Kidney epithelial cell (primary cell): ENCODE data around the gene GFI1. TPM values are rescaled to one million over a fixed set of nuclear protein-coding genes. Genes with fewer than 3 reads are reported as not detected.
"Not testable (repeated sequence)": the region's sequence is repeated elsewhere in the genome, so short reads cannot be mapped to it uniquely, and the experiment has no call there.

Experiments
- DNase-seq: peaks from one replicate; pipeline ENCODE4 v3.0.0-alpha.2; 2010; ENCODE audit warnings: low read depth
- H3K27me3 ChIP-seq: 2 replicates; pipeline ENCODE4 v1.6.0; 2011; ENCODE audit warnings: low read length; ENCODE audit not compliant: control insufficient read depth, insufficient read depth
- H3K36me3 ChIP-seq: 2 replicates; pipeline ENCODE4 v1.5.1; 2011; ENCODE audit warnings: low read length; ENCODE audit not compliant: control insufficient read depth, insufficient read depth
- H3K4me3 ChIP-seq: 2 replicates; pipeline ENCODE4 v1.5.1; 2011; ENCODE audit warnings: low read depth, mild to moderate bottlenecking, control low read depth, low read length
- total RNA-seq: library from RNA; depleted of rRNA; stranded (reverse); fragments of >200 nt; gene quantifications from 2 replicates; pipeline ENCODE4 v1.2.3, GENCODE V29; 2015
- TF ChIP-seq, protein P1 (sequence below): IDR thresholded peaks from 2 replicates; pipeline ENCODE4 v1.5.1; 2011; ENCODE audit warnings: mild to moderate bottlenecking, moderate library complexity, low read length, control low read depth, inconsistent platforms; ENCODE audit not compliant: insufficient read depth, poor library complexity, severe bottlenecking

GFI1 gene
- 0.21 and 1.3 TPM in 2 replicates for total RNA-seq

DNA sequence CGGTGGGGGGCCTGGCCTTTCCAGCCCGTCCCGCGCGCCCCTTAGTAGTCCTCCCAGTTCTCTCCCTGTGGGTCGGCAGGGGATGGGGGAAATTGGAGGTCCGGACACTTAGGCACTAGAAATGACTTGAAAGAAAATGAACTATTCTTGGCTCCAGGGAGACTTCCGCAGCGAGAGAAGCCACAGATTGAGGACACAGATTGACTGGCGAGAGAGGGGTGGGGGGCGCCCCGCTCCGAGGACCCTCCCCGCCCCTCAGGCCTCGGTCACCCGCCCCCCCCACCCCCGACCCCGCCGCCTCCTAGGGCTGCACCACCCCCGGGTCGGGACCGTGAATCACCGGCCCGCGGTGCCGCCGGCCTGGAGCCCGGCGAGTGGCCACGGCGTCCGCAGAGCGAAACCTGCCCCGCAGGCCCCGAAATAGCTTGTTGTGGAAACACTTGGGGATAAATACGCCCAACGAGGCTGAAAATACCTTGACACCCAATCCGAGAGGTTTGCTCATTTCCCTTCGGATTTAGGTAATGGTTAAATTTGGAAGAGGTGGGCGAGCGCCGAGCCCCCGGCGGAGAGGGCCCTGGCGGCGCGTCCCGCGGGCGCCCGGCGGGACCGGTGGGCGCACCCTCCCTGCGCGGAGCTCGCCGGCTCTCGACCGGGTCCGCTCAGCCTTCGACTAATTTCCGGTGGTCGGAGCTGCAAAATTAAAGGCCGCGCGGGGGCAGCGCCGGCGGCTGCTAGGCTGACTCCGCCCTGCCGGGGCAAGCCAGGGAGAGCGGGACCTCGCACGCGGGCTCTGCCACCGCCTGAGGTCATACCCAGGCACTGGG is at the start of gene GFI1:
GFI1 (minus strand) TSS at position 675 of the 827 bp plus-strand sequence. CDS start 3,438 bp downstream, outside the sequence.
- TF ChIP-seq, protein P1, sequence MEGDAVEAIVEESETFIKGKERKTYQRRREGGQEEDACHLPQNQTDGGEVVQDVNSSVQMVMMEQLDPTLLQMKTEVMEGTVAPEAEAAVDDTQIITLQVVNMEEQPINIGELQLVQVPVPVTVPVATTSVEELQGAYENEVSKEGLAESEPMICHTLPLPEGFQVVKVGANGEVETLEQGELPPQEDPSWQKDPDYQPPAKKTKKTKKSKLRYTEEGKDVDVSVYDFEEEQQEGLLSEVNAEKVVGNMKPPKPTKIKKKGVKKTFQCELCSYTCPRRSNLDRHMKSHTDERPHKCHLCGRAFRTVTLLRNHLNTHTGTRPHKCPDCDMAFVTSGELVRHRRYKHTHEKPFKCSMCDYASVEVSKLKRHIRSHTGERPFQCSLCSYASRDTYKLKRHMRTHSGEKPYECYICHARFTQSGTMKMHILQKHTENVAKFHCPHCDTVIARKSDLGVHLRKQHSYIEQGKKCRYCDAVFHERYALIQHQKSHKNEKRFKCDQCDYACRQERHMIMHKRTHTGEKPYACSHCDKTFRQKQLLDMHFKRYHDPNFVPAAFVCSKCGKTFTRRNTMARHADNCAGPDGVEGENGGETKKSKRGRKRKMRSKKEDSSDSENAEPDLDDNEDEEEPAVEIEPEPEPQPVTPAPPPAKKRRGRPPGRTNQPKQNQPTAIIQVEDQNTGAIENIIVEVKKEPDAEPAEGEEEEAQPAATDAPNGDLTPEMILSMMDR, result no peak
- peak within 1 kb of the TSS; percentile 33 for H3K4me3 ChIP-seq
- no peak for DNase-seq
- H3K27me3 ChIP-seq, result peaks cover 59% of the 10 kb centered on the region
- H3K36me3 ChIP-seq, result no peaks in the 10 kb centered on the region

DNA sequence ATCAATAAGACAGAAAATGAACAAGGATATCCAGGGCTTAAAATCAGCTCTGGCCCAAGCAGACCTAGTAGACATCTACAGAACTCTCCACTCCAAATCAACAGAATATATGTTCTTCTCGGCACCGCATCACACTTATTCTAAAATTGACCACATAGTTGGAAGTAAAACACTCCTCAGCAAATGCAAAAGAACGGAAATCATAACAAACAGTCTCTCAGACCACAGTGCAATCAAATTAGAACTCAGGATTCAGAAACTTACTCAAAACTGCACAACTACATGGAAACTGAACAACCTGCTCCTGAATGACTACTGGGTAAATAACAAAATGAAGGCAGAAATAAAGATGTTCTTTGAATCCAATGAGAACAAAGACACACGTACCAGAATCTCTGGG is 45.6 kb upstream of the GFI1 start:
- not testable (repeated sequence) for H3K4me3 ChIP-seq, DNase-seq, H3K36me3 ChIP-seq, H3K27me3 ChIP-seq

DNA sequence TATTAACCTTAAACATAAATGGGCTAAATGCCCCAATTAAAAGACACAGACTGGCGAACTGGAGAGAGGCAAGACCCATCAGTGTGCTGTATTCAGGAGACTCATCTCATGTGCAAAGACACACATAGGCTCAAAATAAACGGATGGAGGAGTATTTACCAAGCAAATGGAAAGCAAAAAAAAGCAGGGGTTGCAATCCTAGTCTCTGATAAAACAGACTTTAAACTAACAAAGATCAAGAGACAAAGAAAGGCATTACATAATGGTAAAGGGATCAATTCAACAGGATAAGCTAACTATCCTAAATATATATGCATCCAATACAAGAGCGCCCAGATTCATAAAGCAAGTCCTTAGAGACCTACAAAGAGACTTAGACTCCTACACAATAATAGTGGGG is 45.2 kb upstream of the GFI1 start:
- not testable (repeated sequence) for H3K4me3 ChIP-seq, H3K36me3 ChIP-seq, H3K27me3 ChIP-seq, DNase-seq

DNA sequence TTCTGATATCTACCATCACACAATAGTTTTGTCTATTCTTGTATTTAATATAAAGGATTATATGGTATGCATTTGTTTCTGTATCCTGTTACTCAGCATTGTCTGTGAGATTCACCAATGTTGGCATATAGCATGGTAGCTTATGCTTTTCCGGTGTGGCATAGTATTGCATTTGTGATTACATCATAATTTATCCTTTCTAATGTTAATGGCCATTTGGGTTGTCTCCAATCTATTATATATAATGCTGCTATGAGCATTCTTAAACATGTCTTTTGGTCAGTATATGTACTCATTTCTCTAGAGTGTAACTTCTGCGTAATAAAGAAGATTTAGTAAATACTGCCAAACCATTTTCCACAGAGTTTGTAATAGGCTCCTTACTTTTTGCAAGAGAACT is 40.9 kb upstream of the GFI1 start:
- Histone ChIP-seq H3K36me3 (no peaks in the 10 kb centered on the region), H3K4me3 (no peak overlapping the region), H3K27me3 (no peaks in the 10 kb centered on the region)
- DNase-seq, result no peak
- TF ChIP-seq, protein P1, result no peak

DNA sequence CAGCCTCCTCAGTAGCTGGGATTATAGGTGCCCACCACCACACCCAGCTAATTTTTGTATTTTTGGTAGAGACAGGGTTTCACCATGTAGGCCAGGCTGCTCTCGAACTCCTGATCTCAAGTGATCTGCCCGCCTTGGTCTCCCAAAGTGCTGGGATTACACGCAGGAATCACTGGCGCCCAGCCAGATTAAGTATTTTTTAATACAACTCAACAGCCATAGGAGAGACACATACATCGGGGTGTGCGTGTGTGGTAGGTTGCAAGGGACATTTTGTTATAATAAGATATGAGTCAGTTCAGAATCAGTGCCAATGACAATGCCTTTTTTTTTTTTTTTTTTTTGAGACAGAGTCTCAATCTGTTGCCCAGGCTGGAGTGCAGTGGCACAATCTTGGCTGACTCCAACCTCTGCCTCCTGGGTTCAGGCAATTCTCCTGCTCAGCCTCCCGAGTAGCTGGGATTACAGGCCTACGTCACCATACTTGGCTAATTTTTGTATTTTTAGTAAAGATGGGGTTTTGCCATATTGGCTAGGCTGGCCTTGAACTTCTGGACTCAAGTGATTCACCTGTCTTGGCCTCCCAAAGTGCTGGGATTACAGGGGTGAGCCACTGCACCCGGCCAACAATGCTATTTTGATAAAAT is 38.3 kb upstream of the GFI1 start:
- H3K4me3 ChIP-seq, H3K36me3 ChIP-seq, H3K27me3 ChIP-seq, DNase-seq: not testable (repeated sequence)

DNA sequence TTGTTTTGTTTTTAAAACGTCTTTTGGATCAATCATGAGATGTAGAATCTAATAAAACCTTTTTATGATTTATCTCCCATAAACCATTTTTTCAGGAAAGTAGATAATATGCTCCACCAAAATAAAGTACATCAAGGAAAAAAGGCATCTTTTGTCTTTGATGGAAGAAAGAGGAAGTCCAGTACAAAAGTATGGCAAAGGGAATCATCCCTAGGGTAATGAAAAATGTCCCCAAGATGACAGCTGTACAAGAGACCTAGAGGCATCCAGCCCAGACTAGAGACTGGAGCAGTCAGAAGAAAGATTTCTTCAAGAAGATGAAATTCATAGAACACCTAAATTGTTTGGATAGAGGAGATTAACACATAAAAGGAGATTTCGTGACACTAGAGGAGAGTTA is 32.3 kb upstream of the GFI1 start:
- TF ChIP-seq, protein P1, result no peak
- Histone ChIP-seq H3K27me3 (no peaks in the 10 kb centered on the region), H3K4me3 (no peak overlapping the region), H3K36me3 (no peaks in the 10 kb centered on the region)
- DNase-seq, result no peak

DNA sequence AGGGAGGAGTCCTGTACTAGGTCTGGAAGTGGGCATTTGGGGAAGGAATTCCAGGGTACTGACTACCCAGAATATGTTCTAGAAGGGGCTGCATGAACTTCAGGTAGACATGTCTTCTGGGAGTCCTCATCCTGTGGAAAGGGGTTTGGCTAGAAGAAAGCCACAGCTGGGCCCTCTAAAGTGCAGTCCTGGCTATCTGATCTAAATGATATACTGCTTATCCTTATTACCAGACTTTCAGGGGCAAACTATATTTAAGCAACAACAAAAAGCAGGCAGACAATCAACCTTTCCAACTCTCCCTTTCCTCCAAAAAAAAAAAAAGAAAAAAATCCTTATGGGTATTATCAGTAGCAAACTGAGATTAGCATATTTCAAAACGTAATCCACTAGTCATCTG is 29.8 kb upstream of the GFI1 start:
- no peaks in the 10 kb centered on the region for H3K27me3 ChIP-seq
- no peak overlapping the region for H3K4me3 ChIP-seq
- H3K36me3 ChIP-seq, result no peaks in the 10 kb centered on the region
- TF ChIP-seq, protein P1, result no peak
- DNase-seq, result no peak
